ENCODE results near the gene GRID1.
A peak's percentile ranks its signal among the peaks of the same experiment; 100 is the strongest.

Gene GRID1

GRCh38 chr10:86310291-86310690, 56.3 kb downstream of the GRID1 start:
- H3K4me3 ChIP-seq (ENCODE audit: low read length), result no peak overlapping the region
- no peak for TF ChIP-seq CTCF (IDR thresholded peaks at IDR 0.05; ENCODE audit: insufficient read depth, low read depth, low read length, missing control alignments)
- no peak for DNase-seq (ENCODE audit: low read depth)

- no peak for DNase-seq (ENCODE audit: low read depth)
- no peak for TF ChIP-seq CTCF (IDR thresholded peaks at IDR 0.05; ENCODE audit: insufficient read depth, low read depth, low read length, missing control alignments)
- H3K4me3 ChIP-seq (ENCODE audit: low read length), result no peak overlapping the region
Measured at GRCh38 chr10:86308056-86308455, 58.5 kb downstream of the GRID1 start.

GRCh38 chr10:86306628-86307278, 59.8 kb downstream of the GRID1 start:
- H3K4me3 ChIP-seq (ENCODE audit: low read length), result no peak overlapping the region
- no peak for TF ChIP-seq CTCF (IDR thresholded peaks at IDR 0.05; ENCODE audit: insufficient read depth, low read depth, low read length, missing control alignments)
- DNase-seq (ENCODE audit: low read depth), result peak; percentile 27

- no peak overlapping the region for H3K4me3 ChIP-seq (ENCODE audit: low read length)
- TF ChIP-seq CTCF (IDR thresholded peaks at IDR 0.05; ENCODE audit: insufficient read depth, low read depth, low read length, missing control alignments), result no peak
- no peak for DNase-seq (ENCODE audit: low read depth)
Measured at GRCh38 chr10:86305521-86305920, 61.1 kb downstream of the GRID1 start.

- no peak overlapping the region for H3K4me3 ChIP-seq (ENCODE audit: low read length)
- no peak for DNase-seq (ENCODE audit: low read depth)
- TF ChIP-seq CTCF (IDR thresholded peaks at IDR 0.05; ENCODE audit: insufficient read depth, low read depth, low read length, missing control alignments), result no peak
Measured at GRCh38 chr10:86304436-86304835, 62.2 kb downstream of the GRID1 start.

- TF ChIP-seq CTCF (IDR thresholded peaks at IDR 0.05; ENCODE audit: insufficient read depth, low read depth, low read length, missing control alignments), result no peak
- no peak for DNase-seq (ENCODE audit: low read depth)
- H3K4me3 ChIP-seq (ENCODE audit: low read length), result no peak overlapping the region
Measured at GRCh38 chr10:86303626-86304025, 63.0 kb downstream of the GRID1 start.

- TF ChIP-seq CTCF (IDR thresholded peaks at IDR 0.05; ENCODE audit: insufficient read depth, low read depth, low read length, missing control alignments), result no peak
- DNase-seq (ENCODE audit: low read depth), result no peak
Measured at GRCh38 chr10:86301971-86302370, 64.6 kb downstream of the GRID1 start.

More at GRCh38 chr10:86301971-86302370, 64.6 kb downstream of the GRID1 start:
- H3K4me3 ChIP-seq (ENCODE audit: low read length), result no peak overlapping the region
